RWPE1 (cell line): ENCODE results near the gene NKG7.

ENCODE experiments used
- CTCF ChIA-PET: fragments of 350-600 bp; sonication (Branson Sonifier 250); formaldehyde crosslinking; extraction: SDS; loops from one replicate; lab custom pipeline; 2021; lab: Yijun Ruan, JAX
- POLR2A ChIA-PET: fragments of 400-600 bp; formaldehyde crosslinking; extraction: SDS; loops from one replicate; lab custom pipeline; 2020; ENCODE audit warnings: antibody characterized with exemption; ENCODE audit not compliant: low non-redundant PET; lab: Yijun Ruan, JAX
- DNase-seq: peaks from one replicate; pipeline ENCODE4 v3.0.0; 2012; ENCODE audit warnings: low spot score
- H3K27ac ChIP-seq: fragments of 450-650 bp; 2 replicates; pipeline ENCODE4 v1.5.1; 2017
- TF ChIP-seq, protein P1 (sequence below): fragments of 450-650 bp; conservative IDR thresholded peaks from 2 replicates; pipeline ENCODE4 v1.5.1; 2017; ENCODE audit warnings: low read depth, mild to moderate bottlenecking

The NKG7 gene

DNA sequence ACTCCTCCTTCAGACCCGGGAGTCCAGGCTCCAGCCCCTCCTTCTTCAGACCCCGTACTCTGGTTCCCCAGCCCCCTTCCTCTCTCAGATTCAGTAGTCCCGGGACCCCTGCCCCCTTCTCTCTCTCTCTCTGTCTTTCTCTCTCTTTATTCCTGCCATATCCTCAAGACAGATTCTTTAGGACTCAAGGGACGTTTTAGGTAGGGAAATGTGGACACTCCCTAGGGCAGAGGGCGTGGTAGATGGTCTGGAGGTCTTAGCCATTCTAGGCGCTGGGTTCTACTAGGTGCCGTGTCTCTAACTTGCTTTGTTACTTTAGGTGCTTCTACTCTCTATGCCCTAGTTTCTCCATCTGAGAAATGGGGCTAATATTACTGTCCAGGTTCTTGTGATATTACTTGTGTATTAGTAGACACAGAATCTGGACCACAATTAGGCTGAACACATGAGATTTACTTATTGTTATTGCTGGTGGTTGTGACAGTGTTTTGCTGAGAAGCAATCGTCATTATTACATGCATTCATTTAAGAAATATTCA, 18.7 kb upstream of the NKG7 start:
- CTCF ChIA-PET: no interaction called here
- no peak overlapping the region for H3K27ac ChIP-seq
- POLR2A ChIA-PET: interaction anchor here (0.6 kb wide), 1 partner anchor 21 kb away, joined by 3 read pairs; no protein-coding TSS in a partner anchor
- no peak for DNase-seq
- TF ChIP-seq, protein P1, sequence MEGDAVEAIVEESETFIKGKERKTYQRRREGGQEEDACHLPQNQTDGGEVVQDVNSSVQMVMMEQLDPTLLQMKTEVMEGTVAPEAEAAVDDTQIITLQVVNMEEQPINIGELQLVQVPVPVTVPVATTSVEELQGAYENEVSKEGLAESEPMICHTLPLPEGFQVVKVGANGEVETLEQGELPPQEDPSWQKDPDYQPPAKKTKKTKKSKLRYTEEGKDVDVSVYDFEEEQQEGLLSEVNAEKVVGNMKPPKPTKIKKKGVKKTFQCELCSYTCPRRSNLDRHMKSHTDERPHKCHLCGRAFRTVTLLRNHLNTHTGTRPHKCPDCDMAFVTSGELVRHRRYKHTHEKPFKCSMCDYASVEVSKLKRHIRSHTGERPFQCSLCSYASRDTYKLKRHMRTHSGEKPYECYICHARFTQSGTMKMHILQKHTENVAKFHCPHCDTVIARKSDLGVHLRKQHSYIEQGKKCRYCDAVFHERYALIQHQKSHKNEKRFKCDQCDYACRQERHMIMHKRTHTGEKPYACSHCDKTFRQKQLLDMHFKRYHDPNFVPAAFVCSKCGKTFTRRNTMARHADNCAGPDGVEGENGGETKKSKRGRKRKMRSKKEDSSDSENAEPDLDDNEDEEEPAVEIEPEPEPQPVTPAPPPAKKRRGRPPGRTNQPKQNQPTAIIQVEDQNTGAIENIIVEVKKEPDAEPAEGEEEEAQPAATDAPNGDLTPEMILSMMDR: no peak

DNA sequence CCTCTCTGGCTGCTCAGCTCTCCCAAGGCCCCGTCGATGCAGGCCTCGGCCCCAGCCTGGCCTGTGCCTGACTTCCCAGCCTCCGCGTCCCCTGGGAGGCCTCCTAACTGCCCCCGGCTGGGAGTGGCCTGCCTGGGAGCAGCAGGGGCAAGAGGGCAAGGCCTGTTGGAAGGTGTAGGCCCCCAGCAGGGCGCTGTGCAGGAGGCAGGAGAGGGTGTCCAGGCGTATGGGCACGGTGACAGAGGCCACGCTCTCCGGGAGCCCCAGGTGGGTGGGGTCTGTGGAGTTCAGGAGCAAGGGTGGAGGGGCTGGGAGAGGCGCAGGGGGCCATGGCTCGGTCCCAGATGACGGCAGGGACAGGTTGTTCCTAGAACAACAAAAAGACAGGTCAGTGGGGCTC, 16.7 kb upstream of the NKG7 start:
- CTCF ChIA-PET: no interaction called here
- DNase-seq: no peak
- no peak overlapping the region for H3K27ac ChIP-seq
- POLR2A ChIA-PET: no interaction called here
- TF ChIP-seq, protein P1: no peak

DNA sequence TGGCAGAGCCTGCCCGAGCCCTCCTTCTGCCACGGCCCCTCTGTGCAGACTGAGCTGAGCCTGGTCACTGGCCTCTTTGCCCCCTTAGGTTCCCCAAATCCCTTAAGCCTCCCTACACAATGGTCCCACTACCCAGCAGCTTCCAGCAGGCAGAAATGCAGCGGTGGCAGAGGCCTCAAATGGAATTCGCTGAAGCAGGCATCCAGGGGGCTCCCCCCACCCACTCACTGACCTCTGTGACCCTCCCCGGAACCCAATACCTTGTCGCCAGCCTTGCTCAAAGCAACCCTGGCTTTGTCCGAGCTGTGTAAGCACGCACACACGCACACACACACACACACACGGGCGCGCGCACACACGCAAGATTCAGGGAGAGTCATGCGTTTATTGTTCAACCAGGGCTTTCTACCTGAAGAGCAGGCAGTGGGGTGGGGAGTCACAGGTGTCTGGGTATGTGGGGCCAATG, 15.5 kb upstream of the NKG7 start, which contains the start of gene LIM2:
Gene LIM2 (minus strand): TSS at position 51 of the 466 bp plus-strand sequence. CDS start 531 bp downstream, outside the sequence.
- CTCF ChIA-PET: no interaction called here
- POLR2A ChIA-PET: no interaction called here
- H3K27ac ChIP-seq: no peak within 1 kb of the TSS
- DNase-seq: no peak
- TF ChIP-seq, protein P1: no peak

DNA sequence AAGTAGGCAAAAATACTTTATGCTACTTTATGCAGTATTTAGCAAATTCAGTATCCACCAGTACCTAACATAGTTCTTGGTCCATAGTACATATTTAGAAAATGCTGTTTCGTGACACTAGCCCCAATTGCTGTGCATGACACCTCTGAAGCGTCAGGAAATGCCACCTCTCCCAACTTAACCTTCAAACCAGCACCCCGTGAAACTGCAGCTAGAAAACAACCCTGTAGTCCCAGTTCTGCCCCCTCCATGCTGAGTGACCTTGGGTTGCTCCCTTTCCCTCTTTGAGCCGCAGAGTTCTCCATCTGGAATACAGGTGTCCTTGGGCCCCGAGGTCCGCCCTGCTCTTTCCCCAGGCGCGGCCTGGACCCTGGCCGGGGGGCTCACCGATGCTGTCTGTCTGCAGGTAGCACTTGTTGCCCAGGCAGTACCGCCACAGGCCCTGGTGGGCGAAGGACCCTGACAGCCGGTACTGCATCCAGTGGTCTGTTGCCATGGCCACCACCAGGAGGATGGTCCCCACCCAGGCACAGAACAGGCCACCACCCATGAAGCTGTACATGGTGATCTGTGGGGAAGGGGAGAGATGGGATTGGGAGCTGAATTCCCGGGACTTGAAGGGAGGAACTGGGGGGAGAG, 14.5 kb upstream of the NKG7 start:
- no peak for DNase-seq
- TF ChIP-seq, protein P1: no peak
- no peak overlapping the region for H3K27ac ChIP-seq
- ChIA-PET CTCF (no interaction called here), POLR2A (no interaction called here)

DNA sequence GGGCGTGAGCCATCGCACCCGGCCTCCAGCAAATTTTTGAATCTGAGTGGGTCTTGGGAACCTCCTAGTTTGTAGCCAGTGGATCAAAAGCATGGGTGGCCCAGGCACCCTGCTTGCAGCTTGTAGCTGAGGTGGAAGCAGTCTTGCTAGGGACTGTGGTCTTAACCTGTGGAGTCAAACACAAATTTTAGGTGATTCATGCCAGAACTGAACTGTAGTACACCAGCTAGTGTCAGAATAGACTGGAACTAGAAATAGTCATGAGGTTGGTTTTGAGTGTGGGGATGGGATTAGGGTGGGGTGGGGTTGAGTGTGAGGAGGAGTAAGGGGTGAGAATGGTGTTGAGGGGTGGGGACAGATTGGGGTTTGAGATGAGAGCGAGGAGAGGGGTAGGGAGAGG, 9.6 kb upstream of the NKG7 start:
- no peak for DNase-seq
- POLR2A ChIA-PET: no interaction called here
- CTCF ChIA-PET: no interaction called here
- H3K27ac ChIP-seq: no peak overlapping the region
- TF ChIP-seq, protein P1: no peak

DNA sequence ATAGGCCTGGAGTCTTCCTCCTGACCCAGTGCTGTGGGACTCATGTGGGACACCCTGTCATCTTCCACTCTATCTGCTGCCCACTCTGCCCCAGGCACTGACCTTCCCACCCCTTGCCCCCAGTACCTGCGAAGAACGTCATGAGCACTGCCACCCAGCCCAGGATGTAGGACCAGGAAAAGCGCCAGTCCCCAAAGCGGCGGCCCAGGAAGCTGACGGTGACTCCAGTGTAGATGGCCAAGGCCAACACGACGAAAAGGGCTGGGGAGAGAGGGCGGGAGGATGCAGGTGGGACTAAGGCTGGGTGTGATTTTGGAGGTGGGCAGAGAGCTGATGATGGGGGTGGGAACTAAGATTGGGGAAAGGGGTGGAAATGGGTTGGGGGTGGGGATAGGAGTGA, 7.9 kb upstream of the NKG7 start:
- H3K27ac ChIP-seq: no peak overlapping the region
- ChIA-PET CTCF (no interaction called here), POLR2A (no interaction called here)
- DNase-seq: no peak
- TF ChIP-seq, protein P1: no peak
